SK-N-SH treated with all-trans-retinoic acid at 6 μM for 48 hours (cell line): ENCODE results near the gene TSC1.

Source experiments
- ATAC-seq: fragments of 200-7000 bp; cut with Tn5 transposase; 3 replicates; pipeline ENCODE4 v1.9.1; 2020; ENCODE audit warnings: mild to moderate bottlenecking, moderate library complexity
- ARNTL ChIP-seq: fragments of 450-650 bp; formaldehyde crosslinking; IDR thresholded peaks from 2 replicates; pipeline ENCODE4 v1.5.0; 2020; ENCODE audit warnings: low read depth, mild to moderate bottlenecking, moderate library complexity, borderline replicate concordance
- BACH2 ChIP-seq: fragments of 250-450 bp; sonication (Bioruptor Pico); IDR thresholded peaks from 2 replicates; pipeline ENCODE4 v1.9.0; 2021; ENCODE audit warnings: mild to moderate bottlenecking, borderline replicate concordance
- CREB5 ChIP-seq: fragments of 250-450 bp; sonication (Bioruptor Pico); IDR thresholded peaks from 2 replicates; pipeline ENCODE4 v1.5.1; 2020; ENCODE audit warnings: low read depth, mild to moderate bottlenecking, moderate library complexity
- GLIS3 ChIP-seq: fragments of 250-450 bp; sonication (Bioruptor Pico); IDR thresholded peaks from 2 replicates; pipeline ENCODE4 v1.5.0; 2020; ENCODE audit warnings: mild to moderate bottlenecking, moderate library complexity
- ISL1 ChIP-seq: fragments of 250-450 bp; sonication (Bioruptor Pico); IDR thresholded peaks from 2 replicates; pipeline ENCODE4 v2.1.2; 2022; ENCODE audit warnings: mild to moderate bottlenecking, moderate library complexity
- PATZ1 ChIP-seq: fragments of 250-450 bp; sonication (Bioruptor Pico); IDR thresholded peaks from 2 replicates; pipeline ENCODE4 v1.8.0; 2020; ENCODE audit warnings: mild to moderate bottlenecking, moderate library complexity, borderline replicate concordance
- POU6F1 ChIP-seq: fragments of 250-450 bp; sonication (Bioruptor Pico); IDR thresholded peaks from 2 replicates; pipeline ENCODE4 v1.8.0; 2021; ENCODE audit warnings: low read depth, mild to moderate bottlenecking, moderate library complexity, borderline replicate concordance
- PPARA ChIP-seq: fragments of 250-450 bp; sonication (Bioruptor Pico); IDR thresholded peaks from 2 replicates; pipeline ENCODE4 v1.5.0; 2020; ENCODE audit warnings: mild to moderate bottlenecking, borderline replicate concordance
- TCF4 ChIP-seq: fragments of 250-450 bp; sonication (Bioruptor Pico); IDR thresholded peaks from 2 replicates; pipeline ENCODE4 v1.8.0; 2021; ENCODE audit warnings: mild to moderate bottlenecking, moderate library complexity, borderline replicate concordance
- TOX ChIP-seq: fragments of 250-450 bp; sonication (Bioruptor Pico); IDR thresholded peaks from 2 replicates; pipeline ENCODE4 v1.8.0; 2021; ENCODE audit warnings: mild to moderate bottlenecking, moderate library complexity, borderline replicate concordance
- TSHZ2 ChIP-seq: fragments of 250-450 bp; sonication (Bioruptor Pico); IDR thresholded peaks from 2 replicates; pipeline ENCODE4 v1.5.0; 2020; ENCODE audit warnings: mild to moderate bottlenecking, moderate library complexity
- ZNF565 ChIP-seq: fragments of 450-650 bp; formaldehyde crosslinking; conservative IDR thresholded peaks from 2 replicates; pipeline ENCODE4 v1.5.0; 2020; ENCODE audit warnings: low read depth, mild to moderate bottlenecking, moderate library complexity
- ZNF8 ChIP-seq: fragments of 450-650 bp; formaldehyde crosslinking; IDR thresholded peaks from 2 replicates; pipeline ENCODE4 v1.5.0; 2020; ENCODE audit warnings: mild to moderate bottlenecking, moderate library complexity

TSC1 gene

GRCh38 chr9:132879457-132880323 lies 64.7 kb downstream of the TSC1 start (continued):
- no peak for TF ChIP-seq POU6F1
- no peak for TF ChIP-seq TOX
- no peak for TF ChIP-seq BACH2 (CRISPR knock-in tag)
- TF ChIP-seq PATZ1 (CRISPR knock-in tag): no peak
- TF ChIP-seq ARNTL (CRISPR knock-in tag): no peak
- TF ChIP-seq, all 23 proteins: peak for 0

GRCh38 chr9:132878695-132879456 lies 65.5 kb downstream of the TSC1 start, which contains the start of gene SPACA9:
Gene SPACA9, plus strand, starts transcription at chr9:132878898. Its CDS starts 5,050 bp downstream, at chr9:132883948.
- peak; percentile 83 for ATAC-seq

GRCh38 chr9:132877824-132878694 lies 66.4 kb downstream of the TSC1 start, which contains the start of gene AK8:
Gene AK8, minus strand, starts transcription at chr9:132878284. Its CDS starts 29 bp downstream, at chr9:132878255.
- TF ChIP-seq PATZ1 (CRISPR knock-in tag) (0 out of 2 replicates have a peak, but pooled peaks have one; percentile 26), ZNF8 (no peak), BACH2 (CRISPR knock-in tag) (no peak)
- ATAC-seq: peak; percentile 88

More at GRCh38 chr9:132878695-132879456, 65.5 kb downstream of the TSC1 start, which contains the start of gene SPACA9:
- TF ChIP-seq PATZ1 (CRISPR knock-in tag) (0 out of 2 replicates have a peak, but pooled peaks have one; percentile 4), TSHZ2 (CRISPR knock-in tag) (no peak)

- no peak for ATAC-seq
- TF ChIP-seq TCF4 (CRISPR knock-in tag) (no peak), PPARA (CRISPR knock-in tag) (no peak), ZNF565 (no peak), ARNTL (CRISPR knock-in tag) (no peak), CREB5 (CRISPR knock-in tag) (no peak), ISL1 (CRISPR knock-in tag) (no peak), TSHZ2 (CRISPR knock-in tag) (no peak), GLIS3 (CRISPR knock-in tag) (no peak)
These were observed 67.0 kb downstream of the TSC1 start for GRCh38 chr9:132877458-132877823.
